Endothelial cell of umbilical vein (primary cell): Measurements from ENCODE around the gene AMER2. TPM values are rescaled to one million over a fixed set of nuclear protein-coding genes. Genes with fewer than 3 reads are reported as not detected.

ENCODE experiments used
- BruUV-seq: library from RNA; stranded (reverse); fragments of 400-500 nt; replicated peaks from 2 replicates; lab custom pipeline; 2021; lab: Mats Ljungman, UMichigan
- CTCF ChIA-PET: fragments of 300-600, 350-600 bp; sonication (Branson Sonifier 250); formaldehyde crosslinking; loops from one replicate; lab custom pipeline; 2021; ENCODE audit warnings: antibody characterized with exemption, inconsistent platforms; lab: Charles Lee
- POLR2A ChIA-PET: fragments of 300-600, 350-600 bp; sonication (Branson Sonifier 250); formaldehyde crosslinking; loops from one replicate; lab custom pipeline; 2021; ENCODE audit warnings: antibody characterized with exemption, inconsistent platforms; lab: Charles Lee
- DNase-seq: peaks from one replicate; pipeline ENCODE4 v3.0.0-alpha.2; 2011; ENCODE audit warnings: low read depth, low spot score
- FAIRE-seq: peaks from 2 replicates; lab custom pipeline; 2011; peaks lifted over from hg19 to GRCh38; lab: Jason Lieb, UNC
- H2AFZ ChIP-seq: 2 replicates; pipeline ENCODE4 v1.6.0; 2012; ENCODE audit warnings: low read depth, low read length, control low read depth, inconsistent platforms
- H3K27ac ChIP-seq: 2 replicates; pipeline ENCODE4 v1.5.1; 2011; ENCODE audit warnings: low read depth, mild to moderate bottlenecking, control low read depth, low read length, moderate library complexity; ENCODE audit not compliant: insufficient read depth
- H3K27me3 ChIP-seq, 2 experiments: 2 replicates each; pipeline versions ENCODE4 v1.6.0 to v1.6.1; 2011; ENCODE audit warnings: low read length in 2 of 2, mixed read lengths in 1 of 2; ENCODE audit not compliant: control insufficient read depth in 2 of 2, insufficient read depth in 2 of 2
- H3K36me3 ChIP-seq, 2 experiments: 2 replicates in 1 of 2; 3 replicates in 1 of 2; pipeline ENCODE4 v1.5.1; 2011; ENCODE audit warnings: low read length in 2 of 2, mild to moderate bottlenecking in 1 of 2, moderate library complexity in 1 of 2; ENCODE audit not compliant: control insufficient read depth in 2 of 2, insufficient read depth in 2 of 2; ENCODE audit errors: extremely low read depth in 1 of 2
- H3K4me1 ChIP-seq: 3 replicates; pipeline ENCODE4 v1.5.1; 2011; ENCODE audit warnings: mild to moderate bottlenecking, low read length; ENCODE audit not compliant: control insufficient read depth, insufficient read depth; ENCODE audit errors: extremely low read depth
- H3K4me2 ChIP-seq: 2 replicates; pipeline ENCODE4 v1.6.1; 2011; ENCODE audit warnings: low read length, control low read depth, mixed read lengths; ENCODE audit not compliant: insufficient read depth
- H3K4me3 ChIP-seq, 3 experiments: fragments of 200-600 bp in 1 of 3; sonication (generic), shearing (Covaris generic) in 1 of 3; replicated peaks in 1 of 3; 2 replicates each; pipeline ENCODE4 v1.5.1; 2011 to 2016; ENCODE audit warnings: control low read depth in 3 of 3, low read length in 3 of 3, mild to moderate bottlenecking in 2 of 3, inconsistent platforms in 1 of 3, low read depth in 1 of 3, moderate library complexity in 1 of 3; ENCODE audit not compliant: insufficient read depth in 1 of 3
- H3K79me2 ChIP-seq: 2 replicates; pipeline ENCODE4 v1.6.0; 2012; ENCODE audit warnings: low read length, inconsistent platforms; ENCODE audit not compliant: control insufficient read depth, insufficient read depth
- H3K9ac ChIP-seq: replicated peaks from 2 replicates; pipeline ENCODE3; 2011; ENCODE audit warnings: low read length, control low read depth; ENCODE audit not compliant: insufficient read depth; ENCODE audit errors: extremely low read depth
- H3K9me1 ChIP-seq: replicated peaks from 3 replicates; pipeline ENCODE4 v1.6.0; 2011; ENCODE audit warnings: mild to moderate bottlenecking, low read length; ENCODE audit not compliant: control insufficient read depth, insufficient read depth; ENCODE audit errors: extremely low read depth
- H3K9me3 ChIP-seq: replicated peaks from 2 replicates; pipeline ENCODE4 v1.5.1; 2012; ENCODE audit warnings: low read length, inconsistent platforms; ENCODE audit not compliant: control insufficient read depth, insufficient read depth
- H4K20me1 ChIP-seq: replicated peaks from 2 replicates; pipeline ENCODE3; 2011; ENCODE audit warnings: mild to moderate bottlenecking, low read length; ENCODE audit not compliant: control insufficient read depth, insufficient read depth; ENCODE audit errors: extremely low read depth
- EZH2 ChIP-seq: IDR thresholded peaks from 2 replicates; pipeline ENCODE4 v1.6.1; 2012; ENCODE audit warnings: borderline replicate concordance, low read depth, mild to moderate bottlenecking, moderate library complexity, low read length, inconsistent platforms; ENCODE audit not compliant: severe bottlenecking
- MAX ChIP-seq: IDR thresholded peaks from 2 replicates; pipeline ENCODE4 v1.6.1; 2011; ENCODE audit not compliant: insufficient read depth, insufficient read length
- POLR2AphosphoS5 ChIP-seq: IDR thresholded peaks from 2 replicates; pipeline ENCODE4 v1.6.1; 2012; ENCODE audit warnings: low read depth, mild to moderate bottlenecking, control low read depth, low read length, moderate library complexity; ENCODE audit not compliant: insufficient read depth
- dilution Hi-C: fragments of 300-500 bp; cut with MboI; formaldehyde crosslinking; loops from one replicate; pipeline ENCODE4 v1.15.0; 2019; ENCODE audit warnings: low sequenced_read_pairs; ENCODE audit not compliant: extremely low pct_ligation_motif_present
- intact Hi-C: fragments of 100-400 bp; cut with micrococcal nuclease; formaldehyde crosslinking; loops from one replicate; pipeline ENCODE4 v1.10.0; 2022
- polyA plus RNA-seq, 4 experiments: library from polyadenylated mRNA; depleted of rRNA in 3 of 4; stranded (reverse) in 3 of 4; unstranded in 1 of 4; fragments of >200 nt; gene quantifications; 2 replicates each; pipeline versions ENCODE4 v1.2.1 to v1.2.3, GENCODE V29; 2011 to 2012; ENCODE audit warnings: missing spikeins in 1 of 4
- total RNA-seq: library from RNA; stranded (reverse); gene quantifications from 2 replicates; pipeline ENCODE4 v1.2.3, GENCODE V29; 2021

The AMER2 gene
- total and polyA plus RNA-seq, 2 donors (not counting 3 experiments of a cell fraction or from before 2014, with no cell fraction given) = not detected

GRCh38 chr13:25170554-25171111 is 1.5 kb downstream of the AMER2 start:
- Histone ChIP-seq H3K36me3 (no peaks in the 10 kb centered on the region), H3K9me3 (no peaks in the 10 kb centered on the region), H3K27me3 (peaks cover 34 to 68% of the 10 kb centered on the region in 2 experiments), H3K79me2 (no peaks in the 10 kb centered on the region), H3K4me3 (peak overlapping the region in 1 of 3 experiments; percentile 8), H4K20me1 (no peaks in the 10 kb centered on the region), H2AFZ (no peak overlapping the region), H3K9ac (no peak overlapping the region), H3K27ac (no peak overlapping the region), H3K4me1 (no peaks in the 10 kb centered on the region), H3K9me1 (no peaks in the 10 kb centered on the region), H3K4me2 (no peak overlapping the region)
- intact Hi-C loops = no loop called here
- CTCF ChIA-PET = no interaction called here
- BruUV-seq = no TSS peak
- no peak for FAIRE-seq
- POLR2A ChIA-PET = no interaction called here
- TF ChIP-seq MAX (no peak), EZH2 (peak; percentile 73)
- dilution Hi-C loops = no loop called here
- no peak for DNase-seq

- POLR2A ChIA-PET = no interaction called here
- FAIRE-seq = no peak
- Histone ChIP-seq H3K79me2 (no peaks in the 10 kb centered on the region), H3K9me1 (no peaks in the 10 kb centered on the region), H3K4me1 (no peaks in the 10 kb centered on the region), H3K4me2 (no peak overlapping the region), H3K9me3 (no peaks in the 10 kb centered on the region), H4K20me1 (no peaks in the 10 kb centered on the region), H3K27me3 (peaks cover 33 to 68% of the 10 kb centered on the region in 2 experiments), H3K9ac (no peak overlapping the region), H3K4me3 (no peak overlapping the region), H3K27ac (no peak overlapping the region), H2AFZ (no peak overlapping the region), H3K36me3 (no peaks in the 10 kb centered on the region)
- intact Hi-C loops (loop anchor here (10.0 kb wide), 1 partner anchor 85 kb away; no protein-coding TSS in a partner anchor), dilution Hi-C loops (no loop called here)
- TF ChIP-seq POLR2AphosphoS5 = no peak
- CTCF ChIA-PET = no interaction called here
- no TSS peak for BruUV-seq
- no peak for DNase-seq
These were observed 2.0 kb downstream of the AMER2 start for GRCh38 chr13:25169951-25170553.
